Measurements from ENCODE around the gene MAGEL2. TPM values are rescaled to one million over a fixed set of nuclear protein-coding genes. Genes with fewer than 3 reads are reported as not detected.

MAGEL2 gene
- 0.38 and 0.40 TPM in 2 replicates for total RNA-seq (2014; rRNA removed)
- polyA plus RNA-seq (2012), result 0.29 TPM

DNA sequence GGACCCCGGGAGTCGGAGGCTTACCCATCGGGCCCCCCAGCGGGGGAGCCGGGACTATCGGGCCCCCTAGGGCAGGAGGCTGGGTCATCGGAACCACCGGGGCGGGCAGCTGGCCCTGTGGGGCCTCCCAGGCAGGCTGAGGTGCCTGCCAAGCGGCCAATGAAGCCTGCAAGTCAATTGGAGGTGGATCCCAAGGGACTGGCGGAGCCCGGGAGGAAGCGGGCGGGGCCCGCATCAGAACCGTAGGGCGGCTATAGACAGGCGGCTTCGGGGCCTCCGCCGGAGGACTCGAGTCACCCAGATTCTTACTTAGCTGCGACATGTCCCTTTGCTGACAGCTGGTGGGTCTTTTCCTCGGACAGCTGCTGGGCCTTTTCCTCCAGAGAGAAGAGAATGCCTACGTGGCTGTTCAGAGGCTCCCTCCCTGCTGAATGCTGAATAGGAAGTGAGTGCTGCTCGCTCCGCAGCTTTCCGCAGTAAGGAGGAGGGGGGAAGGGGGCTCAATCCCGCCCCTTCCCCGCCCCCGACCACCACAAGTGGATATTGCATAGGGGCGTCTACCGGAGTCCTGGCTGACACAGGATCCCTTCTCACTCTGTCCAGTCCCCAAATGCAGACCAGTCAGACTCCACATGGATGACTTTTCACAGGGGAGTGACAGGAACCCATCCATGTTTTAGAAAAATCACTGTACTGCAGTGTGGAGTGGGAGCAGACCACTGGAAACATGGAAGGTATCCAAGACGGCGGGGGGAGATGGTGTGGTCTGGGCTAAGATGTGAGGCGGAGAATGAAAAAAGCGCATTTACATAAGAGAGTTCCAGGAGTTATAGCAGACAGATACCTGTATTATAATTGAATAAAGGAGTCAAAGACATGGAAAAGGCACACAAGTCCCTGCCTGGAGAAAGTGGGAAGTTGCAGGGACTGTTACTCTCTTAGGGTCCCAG, at the start of gene MAGEL2:
MAGEL2 (minus strand) TSS at position 447 of the 950 bp plus-strand sequence; CDS start at position 322, 125 bp downstream.
- DNase-seq (ENCODE audit: low read depth), result peak; percentile 5

DNA sequence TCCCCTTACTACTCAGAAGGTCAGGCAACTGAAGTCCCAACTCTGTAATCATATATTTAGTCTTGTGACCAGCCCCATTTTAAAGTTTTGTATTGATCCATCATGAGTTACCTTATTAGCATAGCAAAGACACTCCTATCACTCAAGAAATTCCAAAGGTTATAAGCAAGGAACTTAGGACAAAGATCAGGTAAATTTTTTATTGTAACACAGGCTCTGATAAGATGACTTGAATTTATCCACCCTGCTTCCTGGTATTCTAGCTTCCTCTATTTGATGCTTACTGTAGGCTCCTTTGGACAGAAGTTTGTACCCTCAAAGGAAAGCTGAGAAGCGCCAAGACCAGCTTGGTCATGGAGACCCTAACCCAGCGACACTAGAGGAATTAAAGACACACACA, 47.6 kb upstream of the MAGEL2 start:
- no peak for DNase-seq (ENCODE audit: low read depth)

DNA sequence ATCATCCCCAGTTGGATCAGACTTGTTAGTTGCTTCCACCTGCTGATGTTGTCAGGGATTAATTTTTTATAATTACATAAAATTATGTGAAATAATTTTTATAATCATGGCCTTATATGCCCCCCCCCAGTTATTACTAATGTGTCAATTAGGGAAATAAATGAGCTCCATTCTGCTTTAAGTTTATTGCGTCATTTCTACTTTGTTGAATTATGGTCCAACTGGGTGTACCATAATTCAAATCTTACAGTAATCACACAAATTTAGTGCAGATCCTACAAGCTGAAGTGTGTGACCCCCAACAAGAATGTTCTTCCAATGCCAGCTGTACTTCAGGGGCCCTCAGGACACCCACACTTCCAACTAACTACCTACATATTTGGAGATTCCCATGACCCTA, 46.9 kb upstream of the MAGEL2 start:
- no peak for DNase-seq (ENCODE audit: low read depth)

- DNase-seq (ENCODE audit: low read depth), result no peak
Measured at GRCh38 chr15:23690450-23690852, 42.8 kb upstream of the MAGEL2 start.

GRCh38 chr15:23690015-23690414, 42.3 kb upstream of the MAGEL2 start:
- DNase-seq (ENCODE audit: low read depth), result no peak

- peak; percentile 9 for DNase-seq (ENCODE audit: low read depth)
Measured at GRCh38 chr15:23687143-23687470, 39.4 kb upstream of the MAGEL2 start, which contains the start of gene NDN. Gene NDN, minus strand, starts transcription at chr15:23687305. Its CDS starts 88 bp downstream, at chr15:23687217.

- no peak for DNase-seq (ENCODE audit: low read depth)
Measured at GRCh38 chr15:23686466-23687142, 38.9 kb upstream of the MAGEL2 start.

DNA sequence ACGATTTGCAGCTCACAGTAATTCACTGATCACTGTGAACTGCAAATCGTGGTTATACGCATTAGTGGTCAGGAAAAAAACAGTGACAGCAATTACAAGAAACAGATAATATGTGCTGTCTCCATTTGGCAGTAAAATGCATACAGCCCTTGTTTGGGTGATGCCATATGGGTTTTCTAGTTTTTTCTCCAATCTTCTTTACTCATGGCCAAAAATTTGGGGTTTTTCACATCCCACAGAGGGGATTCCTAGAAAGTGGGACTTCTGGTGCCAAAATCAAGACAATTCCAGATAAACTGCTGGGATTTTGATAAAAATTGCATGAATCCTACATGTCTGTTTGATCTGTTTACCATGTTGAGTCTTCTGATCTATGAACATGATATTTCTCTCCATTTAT, 23.8 kb upstream of the MAGEL2 start:
- DNase-seq (ENCODE audit: low read depth), result no peak

DNA sequence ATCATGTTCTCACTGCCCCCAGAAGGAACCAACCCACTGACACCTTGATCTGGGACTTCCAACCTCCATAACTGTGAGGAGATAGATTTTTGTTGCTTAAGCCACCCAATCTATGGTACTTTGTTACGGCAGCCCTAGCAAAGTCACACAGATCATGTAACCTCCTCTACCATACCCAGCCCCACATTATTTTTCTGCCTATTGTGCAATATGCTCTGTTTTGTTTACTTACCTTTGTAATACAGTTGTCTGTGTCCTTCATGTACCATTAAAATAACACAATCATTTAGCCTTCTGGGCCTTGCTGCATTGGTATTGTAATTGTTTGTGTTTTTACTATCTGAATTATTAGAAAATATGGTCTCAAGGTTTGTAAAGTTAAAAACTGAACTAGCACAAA, 23.3 kb upstream of the MAGEL2 start:
- DNase-seq (ENCODE audit: low read depth), result no peak

DNA sequence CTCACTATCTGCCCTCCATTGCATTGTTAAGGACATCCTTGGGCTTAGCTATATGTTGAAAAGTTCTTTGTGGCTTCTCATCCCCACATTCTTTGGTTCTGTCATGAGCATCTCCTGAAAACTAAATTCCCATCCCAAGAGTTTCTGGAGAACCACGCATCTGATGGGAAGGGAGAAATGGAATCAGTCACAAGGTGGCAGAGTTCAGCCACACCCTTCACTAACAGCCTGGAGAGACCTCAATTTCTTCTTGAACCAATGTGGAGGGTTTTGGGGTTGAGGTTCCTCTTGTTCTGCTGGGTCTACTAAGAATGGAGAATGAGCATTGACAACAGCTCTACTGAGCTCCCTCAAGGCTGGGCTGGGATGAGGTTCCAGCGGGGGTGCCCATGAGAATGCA, 15.6 kb upstream of the MAGEL2 start:
- no peak for DNase-seq (ENCODE audit: low read depth)

DNA sequence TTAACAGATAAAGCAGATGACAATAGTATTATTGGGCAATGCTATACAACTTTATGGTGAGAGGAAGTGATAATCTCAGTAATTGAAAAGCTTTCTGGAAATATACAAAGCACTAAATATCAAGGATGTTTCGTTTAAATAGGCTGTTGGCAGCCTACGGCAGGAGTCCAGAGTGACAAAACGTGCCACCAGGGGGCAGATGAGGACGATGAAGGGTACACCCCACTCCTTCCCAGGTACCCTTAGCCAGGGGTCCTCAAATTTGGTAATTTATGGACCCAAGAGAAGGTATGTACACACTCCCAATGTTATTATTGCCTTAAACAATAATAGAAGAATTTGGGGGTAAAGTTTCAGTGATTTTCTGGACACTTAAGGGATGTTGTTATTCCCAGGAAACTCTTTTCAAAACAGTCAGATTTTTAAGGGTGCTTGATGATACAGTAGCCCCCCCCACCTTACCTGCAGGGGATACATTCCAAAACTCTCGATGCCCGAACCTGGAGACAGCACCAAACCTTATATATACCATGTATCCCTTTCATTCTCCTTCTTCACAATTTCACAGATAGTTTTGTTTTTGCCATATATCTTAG, 1.4 kb upstream of the MAGEL2 start:
- no peak for DNase-seq (ENCODE audit: low read depth)

DNA sequence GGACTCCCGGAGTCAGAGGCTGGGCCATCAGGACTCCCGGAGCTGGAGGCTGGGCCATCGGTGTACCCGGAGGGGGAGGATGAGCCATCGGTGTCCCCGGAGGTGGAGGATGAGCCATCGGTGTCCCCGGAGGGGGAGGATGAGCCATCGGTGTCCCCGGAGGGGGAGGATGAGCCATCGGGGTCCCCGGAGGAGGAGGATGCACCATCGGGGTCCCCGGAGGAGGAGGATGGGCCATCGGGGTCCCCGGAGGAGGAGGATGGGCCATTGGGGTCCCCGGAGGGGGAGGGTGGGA, 719 bp downstream of the MAGEL2 start:
- no peak for DNase-seq (ENCODE audit: low read depth)

DNA sequence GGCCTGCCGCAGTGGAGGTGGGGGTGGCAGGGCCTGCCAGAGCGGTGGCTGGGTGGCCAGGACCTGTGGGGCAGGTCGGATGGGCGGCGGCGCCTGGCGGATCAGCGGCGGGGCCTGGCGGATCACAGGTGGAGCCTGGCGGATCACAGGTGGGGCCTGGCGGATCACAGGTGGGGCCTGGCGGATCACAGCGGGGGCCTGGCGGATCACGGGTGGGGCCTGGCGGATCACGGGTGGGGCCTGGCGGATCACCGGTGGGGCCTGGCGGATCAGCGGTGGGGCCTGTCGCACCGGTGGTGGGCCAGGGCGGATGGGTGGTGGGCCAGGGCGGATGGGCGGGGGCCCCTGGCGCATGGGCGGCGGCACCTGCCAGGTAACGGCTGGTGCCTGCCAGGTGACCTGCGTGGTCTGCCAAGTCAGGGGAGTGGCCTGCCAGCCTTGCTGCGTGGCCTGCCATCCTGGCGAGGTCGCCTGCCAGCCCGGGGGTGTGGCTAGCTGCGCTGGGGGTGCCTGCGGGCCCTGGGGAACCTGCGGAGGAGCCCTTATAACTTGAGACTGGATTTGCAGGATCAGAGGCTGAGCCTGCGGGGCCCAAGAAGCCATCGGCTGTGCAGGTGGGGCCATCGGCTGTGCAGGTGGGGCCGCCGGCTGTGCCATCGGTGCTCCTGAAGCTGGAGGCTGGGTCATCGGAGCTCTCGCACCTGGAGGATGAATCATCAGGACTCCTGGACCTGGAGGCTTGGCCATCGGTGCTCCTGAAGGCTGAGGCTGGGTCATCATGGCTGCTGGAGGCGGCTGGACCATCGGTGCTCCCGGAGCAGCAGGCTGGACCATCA, 1.3 kb downstream of the MAGEL2 start:
- no peak for DNase-seq (ENCODE audit: low read depth)

DNA sequence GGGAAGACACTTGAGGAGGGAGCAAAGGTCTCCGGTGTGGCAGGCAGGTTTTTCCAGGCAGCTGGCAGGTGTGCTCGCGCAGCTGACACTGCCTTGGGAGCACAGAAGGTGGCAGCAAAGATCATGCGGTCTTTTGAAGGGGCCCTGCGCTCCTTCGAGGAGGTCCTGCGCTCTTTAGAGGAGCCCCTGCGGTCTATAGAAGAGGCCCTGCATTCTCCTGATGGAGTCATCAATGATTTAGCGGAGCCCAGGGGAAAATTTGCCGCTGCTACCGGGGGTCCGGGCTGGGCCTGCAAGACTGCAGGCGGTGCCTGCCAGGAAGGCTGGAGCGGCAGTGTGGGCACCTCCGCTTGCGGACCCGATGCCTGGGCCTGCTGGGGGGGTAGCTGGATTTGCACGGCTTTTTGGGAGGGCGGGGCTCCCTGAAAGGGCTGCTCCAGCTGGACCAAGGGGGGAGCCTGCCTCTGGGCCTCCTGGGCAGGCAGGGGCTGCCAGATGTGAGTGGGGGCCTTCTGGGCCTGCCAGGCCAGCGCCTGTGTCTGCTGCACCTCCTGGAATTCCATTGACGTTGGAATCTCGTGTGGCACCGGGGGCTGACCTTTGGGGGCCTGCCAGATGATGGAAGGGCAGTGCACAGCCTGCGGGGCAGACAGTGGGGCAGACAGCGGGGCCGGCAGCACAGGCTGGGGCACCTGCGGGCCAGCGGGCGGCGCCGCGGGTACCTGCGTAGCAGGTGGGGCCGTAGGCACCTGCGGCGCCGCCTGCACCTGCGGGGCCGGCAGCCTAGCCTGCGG, 2.1 kb downstream of the MAGEL2 start:
- no peak for DNase-seq (ENCODE audit: low read depth)

GRCh38 chr15:23644829-23645228, 2.8 kb downstream of the MAGEL2 start:
- no peak for DNase-seq (ENCODE audit: low read depth)

DNA sequence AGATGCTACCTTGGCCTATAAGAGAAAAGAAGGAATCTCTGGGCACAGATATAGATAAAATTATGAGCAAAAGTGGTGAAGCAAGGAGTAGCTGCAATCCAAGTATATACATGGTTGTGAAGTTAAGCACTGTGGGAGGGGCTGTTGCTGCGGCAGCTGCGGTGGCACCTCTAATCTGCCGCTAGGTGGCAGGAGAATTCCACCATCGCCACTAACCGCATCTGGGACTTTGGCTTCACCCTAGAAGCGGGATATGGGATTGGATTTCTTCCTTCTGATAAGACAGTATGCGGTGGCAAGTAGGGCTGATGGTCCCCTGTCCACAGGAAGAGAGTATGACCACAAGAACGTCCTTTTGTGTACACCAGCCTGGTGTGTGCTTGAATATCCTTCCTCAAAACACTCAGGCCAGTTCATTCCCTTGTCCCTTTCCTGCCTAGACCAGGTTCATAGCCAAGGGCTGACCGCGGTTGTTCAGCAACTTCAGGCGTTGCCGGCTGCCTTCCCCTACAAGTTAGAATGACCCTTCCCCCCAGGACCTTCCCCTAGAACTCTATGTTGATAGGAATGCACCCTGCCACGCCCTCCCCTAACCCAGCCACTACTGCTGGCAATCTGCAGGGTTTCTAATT, 5.1 kb downstream of the MAGEL2 start:
- DNase-seq (ENCODE audit: low read depth), result peak; percentile 38

- no peak for DNase-seq (ENCODE audit: low read depth)
Measured at GRCh38 chr15:23634181-23634580, 13.5 kb downstream of the MAGEL2 start.

GRCh38 chr15:23629234-23629805, 18.3 kb downstream of the MAGEL2 start:
- no peak for DNase-seq (ENCODE audit: low read depth)

DNA sequence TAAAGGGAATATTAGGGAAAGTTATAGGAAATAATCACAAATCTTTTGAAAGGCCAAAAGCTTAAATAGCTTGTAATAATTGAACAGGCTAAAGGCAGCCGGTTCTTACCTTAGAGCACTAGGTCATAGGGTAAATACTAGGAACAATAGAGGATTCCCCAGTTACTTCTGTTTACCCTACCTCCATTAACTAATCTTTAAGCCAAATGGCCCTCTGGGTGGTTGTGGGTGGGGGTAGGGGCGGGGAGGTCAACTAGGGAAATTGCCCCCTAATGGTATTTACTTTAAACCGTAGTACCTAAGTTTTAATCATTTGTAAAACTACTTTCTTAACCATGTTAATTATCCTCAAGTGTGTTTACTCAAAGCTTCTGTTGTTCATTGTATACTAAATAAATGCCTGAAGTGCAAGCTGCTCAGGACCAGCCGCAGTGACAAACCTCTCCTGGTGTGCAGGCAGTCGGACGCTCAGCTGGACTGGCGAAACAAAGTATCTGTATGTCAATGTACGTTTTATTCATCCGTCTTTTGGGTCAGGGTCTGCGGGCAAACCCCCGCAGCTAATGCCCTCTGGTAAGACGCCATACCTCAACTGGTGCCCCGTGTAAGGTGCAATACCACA, 18.9 kb downstream of the MAGEL2 start:
- DNase-seq (ENCODE audit: low read depth), result no peak

DNA sequence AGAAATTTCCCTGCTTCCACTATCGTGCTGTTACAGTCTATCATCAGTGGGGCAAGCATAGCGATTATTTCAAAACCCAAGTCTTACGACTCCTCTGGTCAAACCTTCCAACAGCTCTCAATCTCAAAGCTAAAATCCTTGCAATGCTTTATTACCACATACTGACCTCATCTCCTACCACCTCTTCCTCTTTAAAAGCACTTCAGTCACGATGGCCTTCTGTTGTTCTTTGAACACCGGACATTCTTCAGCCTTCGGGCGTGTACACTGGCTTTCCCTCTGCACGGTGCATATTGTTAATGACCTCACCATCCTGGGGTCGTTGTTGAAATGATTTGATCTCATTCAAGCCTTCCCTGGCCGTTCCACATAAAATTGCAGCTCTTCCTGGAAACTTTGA, 31.1 kb downstream of the MAGEL2 start:
- no peak for DNase-seq (ENCODE audit: low read depth)
